ENCODE data around the gene PDGFRA.

PDGFRA gene

DNA sequence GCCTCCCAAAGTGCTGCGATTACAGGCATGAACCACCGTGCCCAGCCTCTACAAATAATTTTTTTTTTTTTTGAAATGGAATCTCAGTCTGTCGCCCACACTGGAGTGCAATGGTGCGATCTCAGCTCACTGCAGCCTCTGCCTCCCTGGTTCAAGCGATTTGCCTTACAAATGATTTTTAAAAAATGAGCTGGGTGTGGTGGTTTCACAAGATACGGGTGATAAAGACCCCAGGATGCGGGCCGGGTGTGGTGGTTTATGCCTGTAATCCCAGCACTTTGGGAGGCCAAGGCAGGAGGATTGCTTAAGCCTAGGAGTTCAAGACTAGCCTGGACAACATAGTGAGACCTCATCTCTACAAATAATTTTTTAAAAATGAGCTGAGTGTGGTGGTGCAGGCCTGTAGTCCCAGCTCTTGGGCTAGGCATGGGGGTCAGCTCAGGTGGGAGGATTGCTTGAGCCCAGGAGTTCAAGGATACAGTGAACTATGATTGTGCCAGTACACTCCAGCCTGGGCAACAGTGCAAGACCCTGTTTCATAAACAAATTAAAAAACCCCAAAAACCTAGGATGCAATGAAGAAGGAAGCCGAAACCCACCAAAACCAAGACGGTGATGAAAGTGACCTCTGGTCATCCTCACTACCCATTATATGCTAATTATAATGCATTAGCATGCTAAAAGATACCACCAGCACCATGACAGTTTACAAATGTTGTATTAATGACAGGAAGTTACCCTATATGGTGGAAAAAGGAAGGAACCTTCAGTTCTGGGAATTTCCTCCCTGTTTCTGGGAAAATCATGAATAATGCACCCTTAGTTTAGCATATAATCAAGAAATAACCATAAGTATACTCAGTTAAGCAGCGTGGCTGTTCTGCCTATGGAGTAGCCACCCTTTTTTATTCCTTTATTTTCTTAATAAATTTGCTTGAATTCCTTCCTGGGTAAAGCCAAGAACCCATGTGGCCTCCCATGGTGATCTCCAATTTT, 27.7 kb downstream of the PDGFRA start:
- no peak for DNase-seq

DNA sequence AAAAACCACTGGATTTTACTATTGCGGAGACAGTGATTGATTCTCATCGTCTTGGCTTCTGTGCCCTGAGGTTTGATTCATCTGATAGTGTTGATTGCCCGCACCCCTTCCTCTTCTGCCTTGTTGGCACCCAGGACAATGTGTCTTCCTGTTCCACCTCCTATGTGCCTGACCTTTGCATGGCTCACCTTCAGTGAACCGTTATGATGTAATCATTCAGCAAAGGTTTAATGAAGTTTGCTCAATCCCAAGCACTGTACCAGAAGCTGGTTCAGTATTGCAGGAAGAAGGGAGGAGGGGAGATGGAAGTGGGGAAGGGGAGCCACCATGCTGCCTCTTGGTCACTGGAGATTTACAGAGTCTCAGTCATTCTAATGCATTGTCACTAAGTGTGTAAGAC, 36.3 kb downstream of the PDGFRA start:
- no peak for DNase-seq

DNA sequence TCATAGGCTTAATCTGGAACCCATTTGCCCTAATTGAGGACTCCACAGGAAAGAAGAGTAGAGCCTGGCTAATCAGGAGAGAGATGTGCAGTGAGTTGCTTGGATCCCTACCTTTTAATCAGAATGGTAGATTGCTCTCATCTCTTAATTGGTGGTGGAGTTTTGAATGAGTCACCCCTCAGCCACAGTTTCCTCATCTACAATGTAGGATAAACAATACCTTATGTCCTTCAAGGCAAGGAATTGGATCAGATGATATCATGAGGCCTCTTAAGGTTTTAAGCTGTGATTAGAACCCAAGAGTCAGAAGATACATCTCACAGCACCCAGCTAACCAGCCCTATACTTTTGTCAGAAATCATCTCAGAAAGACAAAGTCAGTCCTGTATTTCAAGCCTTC, 39.1 kb downstream of the PDGFRA start:
- no peak for DNase-seq

DNA sequence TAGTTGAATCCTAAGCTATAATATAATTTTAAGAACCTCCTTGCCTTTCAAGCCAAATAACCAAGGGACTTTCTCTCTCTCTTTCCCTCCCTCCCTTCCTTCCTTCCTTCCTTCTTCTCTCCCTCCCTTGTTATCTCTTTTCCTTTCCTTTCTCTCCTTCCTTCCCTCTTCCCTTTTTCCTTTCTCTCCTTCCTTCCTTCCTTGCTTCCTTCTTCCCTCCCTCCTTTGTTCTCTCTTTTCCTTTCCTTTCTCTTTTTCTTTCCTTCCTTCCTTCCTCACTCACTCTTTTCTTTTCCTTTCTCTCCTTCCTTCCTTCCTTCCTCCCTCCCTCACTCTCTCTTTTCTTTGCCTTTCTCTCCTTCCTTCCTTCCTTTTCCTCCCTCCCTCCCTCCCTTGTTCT, 42.4 kb downstream of the PDGFRA start:
- DNase-seq, result no peak

DNA sequence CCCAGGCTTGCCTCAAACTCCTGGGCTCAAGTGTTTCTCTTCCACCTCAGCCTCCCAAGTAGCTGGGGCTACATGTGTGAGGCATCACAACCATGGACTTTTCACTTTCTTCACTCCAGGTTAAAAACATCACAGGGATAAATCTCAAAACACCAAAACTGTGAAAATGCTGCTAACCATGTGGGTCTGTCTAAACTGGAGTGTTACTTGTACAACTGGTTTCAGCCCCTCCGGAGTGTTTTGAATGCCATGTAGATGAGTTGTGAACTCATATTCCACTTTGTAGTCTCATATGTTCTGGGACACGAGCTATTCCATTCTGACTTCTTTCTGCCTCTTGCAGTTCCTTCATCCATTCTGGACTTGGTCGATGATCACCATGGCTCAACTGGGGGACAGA, 43.0 kb downstream of the PDGFRA start:
- DNase-seq, result no peak

DNA sequence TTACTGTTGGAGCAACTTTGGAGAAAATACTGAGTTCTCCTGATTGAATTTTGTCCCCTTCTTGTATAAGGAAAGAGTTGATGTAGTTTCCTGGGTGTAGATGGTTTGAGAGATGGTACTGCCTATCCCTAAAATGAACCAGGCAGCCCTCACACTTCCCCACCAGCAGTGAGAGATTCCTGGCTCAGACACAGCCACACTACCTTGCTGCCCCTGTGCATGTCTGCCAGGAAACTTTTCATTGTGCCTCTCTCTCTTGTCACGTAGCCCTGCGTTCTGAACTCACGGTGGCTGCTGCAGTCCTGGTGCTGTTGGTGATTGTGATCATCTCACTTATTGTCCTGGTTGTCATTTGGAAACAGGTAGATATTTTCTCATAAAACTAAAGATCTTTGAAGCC, 45.2 kb downstream of the PDGFRA start:
- no peak for DNase-seq

DNA sequence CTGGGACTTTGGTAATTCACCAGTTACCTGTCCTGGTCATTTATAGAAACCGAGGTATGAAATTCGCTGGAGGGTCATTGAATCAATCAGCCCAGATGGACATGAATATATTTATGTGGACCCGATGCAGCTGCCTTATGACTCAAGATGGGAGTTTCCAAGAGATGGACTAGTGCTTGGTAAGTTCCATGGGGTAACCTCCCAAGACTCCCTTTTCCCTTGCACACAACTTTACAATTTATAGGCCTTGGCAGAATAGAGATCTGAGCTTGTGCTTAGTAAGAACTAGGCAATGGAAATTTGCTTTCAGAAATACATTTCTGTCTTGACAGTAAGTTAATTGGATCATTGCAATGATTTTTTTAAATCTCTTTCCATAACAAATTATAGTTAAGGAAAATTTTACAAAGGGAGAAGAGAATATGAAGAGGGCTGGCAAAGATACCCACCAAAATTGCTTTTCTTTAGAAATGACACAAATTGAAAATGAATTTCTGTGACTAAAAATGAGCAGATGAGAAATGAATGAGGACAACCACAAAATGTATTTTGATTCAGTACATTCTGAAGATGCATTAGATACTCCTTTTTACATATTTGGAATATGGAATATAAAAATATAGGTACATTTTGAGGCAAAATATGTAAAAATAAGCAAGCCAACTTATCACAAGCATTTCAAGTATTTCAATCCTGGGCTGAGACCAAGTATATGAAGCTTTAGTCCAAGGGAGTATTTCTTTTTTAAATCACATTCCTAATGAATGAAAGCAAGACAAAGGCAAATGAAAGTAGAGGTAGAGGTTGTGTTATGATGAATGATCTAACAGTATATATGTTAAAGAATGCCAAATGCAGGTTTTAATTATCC, 45.9 kb downstream of the PDGFRA start:
- DNase-seq, result no peak

DNA sequence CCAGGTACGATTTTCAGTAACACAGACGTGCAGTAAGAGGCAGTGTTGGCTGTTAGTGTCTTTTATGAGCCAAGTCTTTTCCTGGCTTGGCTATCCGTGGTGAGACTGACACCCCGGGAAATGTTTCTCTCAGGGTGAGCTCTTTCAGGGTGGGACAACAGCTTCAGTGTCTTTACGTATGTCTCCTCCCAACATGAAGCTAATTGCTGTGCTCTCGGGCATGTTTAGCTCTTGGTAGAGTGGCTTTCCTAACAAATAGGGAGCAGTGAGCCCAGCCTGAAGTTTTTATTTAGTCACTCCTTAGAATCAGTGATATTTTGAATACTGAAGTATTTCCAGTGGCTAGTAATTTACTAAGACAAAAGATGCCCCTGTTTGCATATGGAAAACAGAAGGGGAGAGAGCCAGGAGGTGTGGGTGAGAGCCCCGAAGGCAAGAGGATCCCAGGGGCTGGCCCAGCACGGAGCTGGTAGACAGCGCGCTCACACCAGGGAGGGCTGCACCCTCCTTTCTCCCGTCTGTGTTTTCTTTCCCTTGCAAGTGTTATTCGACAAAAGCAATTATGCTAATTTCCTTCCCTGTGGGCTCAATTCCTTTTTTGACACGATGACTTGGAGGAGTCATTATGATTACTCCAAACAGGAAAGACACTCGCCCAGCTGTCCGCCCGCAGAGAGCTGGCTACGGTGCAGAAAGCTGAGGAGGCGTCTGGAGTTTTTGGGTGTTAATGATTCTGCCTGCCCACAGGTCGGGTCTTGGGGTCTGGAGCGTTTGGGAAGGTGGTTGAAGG, 47.7 kb downstream of the PDGFRA start:
- DNase-seq, result no peak

DNA sequence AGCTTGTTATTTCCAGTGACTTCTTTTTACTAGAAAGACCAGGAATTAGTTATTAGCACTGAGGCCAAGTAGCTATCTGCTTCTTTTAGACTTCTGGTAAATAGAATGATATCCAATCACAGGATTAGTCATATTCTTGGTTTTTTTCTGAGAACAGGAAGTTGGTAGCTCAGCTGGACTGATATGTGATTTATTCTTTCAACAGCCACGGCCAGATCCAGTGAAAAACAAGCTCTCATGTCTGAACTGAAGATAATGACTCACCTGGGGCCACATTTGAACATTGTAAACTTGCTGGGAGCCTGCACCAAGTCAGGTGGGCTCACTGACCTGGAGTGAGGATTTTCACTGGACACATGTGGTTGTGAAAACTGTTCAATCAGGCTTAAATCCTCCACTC, 48.6 kb downstream of the PDGFRA start:
- no peak for DNase-seq

DNA sequence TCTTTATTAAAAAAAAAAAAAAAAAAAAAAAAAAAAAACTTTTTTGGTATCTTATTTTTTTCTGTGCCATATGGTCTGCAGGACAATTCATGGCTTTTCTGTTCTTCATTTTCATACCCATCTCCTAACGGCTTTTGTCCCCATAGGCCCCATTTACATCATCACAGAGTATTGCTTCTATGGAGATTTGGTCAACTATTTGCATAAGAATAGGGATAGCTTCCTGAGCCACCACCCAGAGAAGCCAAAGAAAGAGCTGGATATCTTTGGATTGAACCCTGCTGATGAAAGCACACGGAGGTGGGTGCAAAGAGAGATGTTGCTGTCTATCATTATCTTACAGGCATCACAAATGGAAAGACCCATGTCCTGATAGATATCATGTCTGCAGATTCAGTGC, 49.1 kb downstream of the PDGFRA start:
- DNase-seq, result no peak

DNA sequence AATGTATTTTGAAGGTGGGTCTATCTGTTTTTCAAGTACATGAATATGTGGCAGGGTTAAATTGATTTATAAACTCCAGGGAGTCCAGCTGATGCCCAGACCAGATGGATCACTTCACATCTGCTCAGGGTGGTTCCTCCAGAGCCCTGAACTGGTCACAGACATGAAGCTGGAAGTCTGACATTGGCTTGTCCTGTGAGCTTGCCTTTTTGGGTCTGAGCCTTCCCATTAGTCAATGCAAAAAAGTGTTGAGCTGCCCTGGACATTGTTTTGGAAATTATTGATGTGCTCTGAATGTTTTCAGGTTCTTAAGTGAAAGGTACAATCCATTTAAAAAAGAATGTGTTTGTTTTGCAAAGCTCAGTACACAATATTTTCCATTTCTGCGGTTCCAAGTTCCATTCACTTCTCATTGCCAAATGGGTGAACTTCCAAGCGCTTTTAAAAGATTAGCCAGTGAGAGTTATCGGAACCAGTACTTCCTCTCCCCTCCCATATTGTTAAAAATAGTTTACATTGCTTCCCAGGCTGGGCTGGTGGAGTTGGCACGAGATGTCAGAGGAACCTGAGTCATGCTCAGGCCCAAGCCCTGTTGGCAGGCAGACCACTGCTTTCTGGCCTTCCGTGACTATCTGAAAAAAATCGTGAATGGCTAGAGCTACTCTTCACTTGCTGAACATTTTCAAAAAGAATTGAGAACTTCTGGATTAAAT, 52.1 kb downstream of the PDGFRA start:
- DNase-seq, result no peak

DNA sequence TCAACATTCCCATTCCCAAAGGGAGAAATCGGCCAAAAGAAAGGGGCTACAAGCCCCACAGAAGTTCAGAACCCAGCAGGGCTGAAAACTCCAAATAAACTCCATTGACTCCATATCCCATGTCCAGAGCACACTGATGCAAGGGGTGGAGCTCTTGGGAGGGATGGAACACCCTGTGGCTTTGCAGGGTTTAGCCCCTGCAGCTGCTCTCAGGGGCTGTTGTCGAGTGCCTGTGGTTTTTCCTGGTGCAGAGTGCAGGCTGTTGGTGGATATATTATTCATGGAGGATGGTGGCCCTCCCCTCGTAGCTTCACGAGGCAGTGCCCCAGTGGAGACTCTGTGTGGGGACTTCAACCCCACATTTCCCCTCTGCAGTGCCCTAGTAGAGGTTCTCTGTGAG, 53.7 kb downstream of the PDGFRA start:
- DNase-seq, result no peak

DNA sequence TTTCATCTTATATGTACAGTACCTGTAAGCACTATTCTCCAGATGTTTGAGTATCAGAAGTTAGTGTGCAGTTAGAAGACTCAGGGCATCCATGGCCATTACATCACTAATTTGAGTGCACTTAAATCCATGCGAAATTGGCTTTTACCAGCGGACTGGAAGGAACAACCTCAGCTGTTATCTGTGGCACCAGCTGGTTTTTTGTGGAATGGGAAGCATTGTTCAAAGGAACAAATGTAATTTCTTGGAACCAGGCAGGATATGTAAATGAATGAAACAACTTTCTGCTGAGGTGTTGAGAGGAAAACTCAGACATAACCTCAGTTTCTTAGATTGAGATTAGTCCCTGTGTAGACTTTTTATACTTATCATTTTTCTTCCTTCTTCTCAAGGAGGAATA, 60.2 kb downstream of the PDGFRA start:
- no peak for DNase-seq

DNA sequence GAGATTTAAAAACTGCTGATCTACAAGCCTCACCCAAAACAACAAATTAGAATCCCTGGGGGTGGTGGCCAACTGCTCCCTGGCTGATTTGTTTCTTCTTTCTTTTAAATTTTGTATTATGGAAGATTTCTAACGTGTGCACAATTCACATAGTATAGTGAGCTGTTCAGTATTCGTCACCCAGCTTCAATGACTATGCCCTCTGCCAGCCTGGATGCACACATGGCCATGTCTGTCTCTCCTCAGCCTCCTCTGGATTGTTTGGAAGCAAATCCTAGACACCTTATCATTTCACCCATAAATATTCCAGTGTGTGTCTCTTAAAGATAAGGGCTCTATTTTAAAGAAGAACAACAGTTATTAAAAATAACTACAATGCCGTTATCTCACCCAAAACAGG, 61.9 kb downstream of the PDGFRA start:
- no peak for DNase-seq

DNA sequence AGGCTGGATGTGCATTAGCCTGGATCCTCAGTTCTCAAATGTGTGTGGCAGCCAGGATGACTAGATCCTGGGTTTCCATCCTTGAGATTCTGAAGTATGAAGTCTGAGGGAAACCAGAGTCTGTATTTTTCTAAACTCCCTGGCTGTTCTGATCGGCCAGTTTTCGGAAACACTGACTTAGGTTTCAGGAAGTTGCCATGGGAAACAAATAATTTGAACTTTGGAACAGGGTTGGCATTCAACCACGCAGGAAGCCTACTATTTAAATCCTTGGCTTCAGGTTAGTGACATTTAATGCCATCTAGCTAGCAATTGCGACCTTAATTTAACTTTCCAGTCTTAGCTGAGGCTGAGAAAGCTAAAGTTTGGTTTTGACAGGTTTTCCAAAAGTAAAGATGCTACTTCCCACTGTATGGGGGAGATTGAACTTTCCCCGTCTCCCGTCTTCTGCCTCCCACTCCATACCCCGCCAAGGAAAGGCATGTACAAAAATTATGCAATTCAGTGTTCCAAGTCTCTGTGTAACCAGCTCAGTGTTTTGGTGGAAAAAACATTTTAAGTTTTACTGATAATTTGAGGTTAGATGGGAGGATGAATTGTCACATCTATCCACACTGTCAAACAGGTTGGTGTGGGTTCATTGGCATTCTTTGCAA, 67.6 kb downstream of the PDGFRA start:
- DNase-seq, result no peak

DNA sequence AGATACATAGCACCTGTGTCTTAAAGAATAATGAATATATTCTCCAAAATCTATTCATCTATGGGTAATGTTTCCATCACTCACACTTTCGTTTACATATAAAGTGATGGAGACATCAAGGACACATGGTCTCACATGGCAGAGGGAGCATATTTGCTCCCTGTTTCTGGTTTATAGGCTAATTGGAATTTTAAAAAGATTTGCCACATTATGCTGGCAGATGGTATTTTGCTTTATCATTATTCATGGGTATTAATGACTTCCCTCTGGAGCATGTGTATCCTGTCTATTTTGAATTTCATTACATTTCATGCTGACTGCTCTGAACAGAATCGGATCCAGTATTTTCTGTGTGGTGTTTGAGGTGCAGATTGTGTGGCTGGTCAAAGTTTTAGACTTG, 79.0 kb downstream of the PDGFRA start:
- no peak for DNase-seq

DNA sequence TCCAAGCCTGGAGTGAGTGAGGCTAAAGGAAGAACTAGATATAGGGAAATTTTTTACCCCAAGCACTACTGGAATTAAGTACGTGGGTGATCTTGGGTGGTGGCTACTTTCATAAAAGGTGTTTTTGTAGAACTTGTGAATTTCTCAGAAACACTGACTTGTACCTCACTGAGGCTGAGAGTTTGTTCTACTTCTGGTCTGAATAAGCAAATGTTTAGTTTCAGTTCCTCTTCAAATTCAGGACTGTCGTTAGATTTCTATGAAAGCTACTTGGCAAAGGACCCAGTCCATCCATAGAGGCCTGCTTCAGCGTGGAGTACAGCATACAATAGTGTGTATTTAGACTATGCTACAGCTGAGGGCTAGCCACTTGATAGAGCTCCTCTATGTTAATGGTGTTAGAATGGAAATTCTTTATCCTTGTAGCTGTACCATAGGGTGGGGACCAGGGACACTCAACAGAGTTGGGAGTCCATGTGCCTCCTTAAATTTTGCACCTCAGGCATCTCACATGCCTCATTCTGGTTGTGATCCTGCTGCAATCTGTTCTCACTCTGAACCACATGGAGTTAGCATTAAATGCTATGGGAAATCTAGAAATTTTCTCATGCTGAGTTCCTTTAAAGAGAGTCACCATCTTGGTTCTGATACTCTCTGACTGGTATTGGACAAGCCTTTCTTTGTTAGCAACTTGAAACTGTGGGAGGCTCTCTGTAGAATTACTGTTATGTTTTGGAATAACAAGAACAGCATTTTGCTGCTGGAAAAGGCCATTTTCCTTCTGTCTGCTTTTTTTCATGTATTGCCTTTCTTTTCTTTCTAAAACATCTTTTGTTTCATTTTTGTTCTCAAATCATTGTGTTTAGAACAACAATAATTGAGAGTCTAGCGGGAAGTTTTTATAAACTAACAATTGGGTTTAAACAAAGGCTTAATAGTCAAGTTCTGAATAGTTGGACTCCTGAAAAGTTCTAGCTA, 86.8 kb downstream of the PDGFRA start:
- DNase-seq, result no peak

DNA sequence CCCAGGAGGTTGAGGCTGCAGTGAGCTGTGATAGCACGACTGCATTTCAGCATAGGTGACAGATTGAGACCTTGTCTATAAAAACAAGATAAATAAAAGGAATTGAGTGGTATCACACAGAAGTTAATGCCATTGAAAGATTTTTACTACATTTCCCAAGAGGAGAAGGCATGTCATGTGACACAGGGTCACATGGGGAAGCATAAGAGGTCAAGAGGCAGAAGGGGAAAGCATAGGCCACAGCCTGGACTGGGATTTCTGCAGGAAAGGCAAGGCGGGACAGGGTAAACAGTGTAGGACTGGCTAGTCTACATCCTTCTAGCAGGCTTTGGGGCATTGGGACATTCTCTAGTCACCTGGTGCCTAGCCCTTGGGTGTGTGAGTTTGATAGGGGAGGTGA, 88.6 kb downstream of the PDGFRA start:
- no peak for DNase-seq

DNA sequence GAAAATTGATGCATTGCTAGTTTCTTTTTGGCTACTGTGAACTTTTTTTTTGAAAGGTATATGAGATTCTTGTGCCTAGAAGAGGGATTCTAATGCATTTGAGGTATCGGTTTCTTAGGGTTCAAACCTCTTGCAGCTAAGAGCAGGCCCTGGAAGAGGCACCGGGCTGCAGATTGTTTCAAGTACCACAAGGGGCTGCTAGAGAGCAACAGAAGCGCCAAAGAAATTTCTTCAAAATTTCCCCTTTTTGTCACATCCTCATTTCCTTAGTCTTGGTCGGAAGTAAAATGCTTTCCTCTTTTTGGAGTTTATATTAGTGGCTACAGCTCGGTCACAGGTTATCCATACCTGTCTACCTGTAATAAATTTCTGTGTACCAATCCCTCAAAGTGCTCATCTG, 89.8 kb downstream of the PDGFRA start:
- peak; percentile 6 to 13 for DNase-seq

DNA sequence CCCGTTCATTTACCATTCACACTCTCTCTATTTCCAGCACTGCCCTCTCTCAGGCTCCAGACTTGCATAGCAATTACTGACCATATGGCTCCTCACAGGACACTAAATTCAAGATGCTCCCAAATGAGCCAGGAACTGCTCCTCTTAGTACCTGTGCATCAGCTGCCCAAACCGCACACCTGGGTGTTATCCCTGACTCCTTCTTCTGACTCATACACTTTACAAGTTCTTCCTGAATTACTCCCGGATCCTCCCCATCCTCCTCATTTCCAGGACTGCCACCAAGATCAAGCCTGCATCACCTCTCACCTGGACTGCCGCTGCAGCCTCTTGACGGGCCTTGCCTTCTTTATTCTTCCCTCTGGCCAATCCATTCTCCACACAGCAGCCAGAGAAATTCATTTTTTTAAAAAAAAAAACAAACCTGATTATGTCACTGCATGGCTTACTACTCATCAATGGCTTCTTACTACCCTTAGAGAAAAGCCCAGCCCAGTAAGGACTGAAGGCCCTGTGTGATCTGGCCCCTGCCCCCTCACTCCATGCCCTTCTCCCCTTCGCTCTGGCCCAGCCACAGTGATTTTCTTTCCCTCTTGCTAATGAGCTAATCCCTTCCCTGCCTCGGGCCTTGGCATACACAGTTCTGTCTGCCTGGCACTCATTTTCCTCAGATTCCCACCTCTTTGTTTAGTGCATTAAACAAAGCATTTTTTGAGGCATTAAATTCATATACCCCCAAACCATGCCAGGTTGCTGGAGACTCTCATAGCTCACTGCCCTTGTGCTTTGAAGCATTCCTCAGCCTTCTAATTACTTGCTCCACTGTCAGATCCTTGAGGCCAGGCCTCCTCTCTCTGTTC, 92.0 kb downstream of the PDGFRA start:
- DNase-seq, result no peak

All from activated CD4-positive, alpha-beta T cell treated with anti-CD3 and anti-CD28 coated beads, Interleukin-2, amount 50 U/mL, for 48 hours (primary cell).